NCI-H446 treated with DMSO at 0.1 percent for 48 hours (cell line): ENCODE results near the gene GART.

Source experiments
- DNase-seq: peaks from one replicate; lab custom pipeline; 2025; lab: John Stamatoyannopoulos, UW

The GART gene

DNA sequence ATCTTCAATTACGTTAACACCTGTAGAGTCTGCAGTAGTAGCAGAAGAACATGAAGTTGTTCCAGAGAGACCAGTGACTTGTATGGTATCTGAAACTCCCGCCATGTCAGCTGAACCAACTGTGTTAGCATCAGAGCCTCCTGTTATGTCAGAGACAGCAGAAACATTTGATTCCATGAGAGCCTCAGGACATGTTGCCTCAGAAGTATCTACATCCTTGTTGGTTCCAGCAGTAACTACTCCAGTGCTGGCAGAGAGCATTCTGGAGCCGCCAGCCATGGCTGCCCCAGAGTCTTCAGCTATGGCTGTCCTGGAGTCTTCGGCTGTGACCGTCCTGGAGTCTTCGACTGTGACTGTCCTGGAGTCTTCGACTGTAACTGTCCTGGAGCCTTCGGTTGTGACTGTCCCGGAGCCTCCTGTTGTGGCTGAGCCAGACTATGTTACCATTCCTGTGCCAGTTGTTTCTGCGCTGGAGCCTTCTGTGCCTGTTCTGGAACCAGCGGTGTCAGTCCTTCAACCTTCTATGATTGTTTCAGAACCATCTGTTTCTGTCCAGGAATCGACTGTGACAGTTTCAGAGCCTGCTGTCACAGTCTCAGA, 11.2 kb upstream of the GART start:
- no peak for DNase-seq

DNA sequence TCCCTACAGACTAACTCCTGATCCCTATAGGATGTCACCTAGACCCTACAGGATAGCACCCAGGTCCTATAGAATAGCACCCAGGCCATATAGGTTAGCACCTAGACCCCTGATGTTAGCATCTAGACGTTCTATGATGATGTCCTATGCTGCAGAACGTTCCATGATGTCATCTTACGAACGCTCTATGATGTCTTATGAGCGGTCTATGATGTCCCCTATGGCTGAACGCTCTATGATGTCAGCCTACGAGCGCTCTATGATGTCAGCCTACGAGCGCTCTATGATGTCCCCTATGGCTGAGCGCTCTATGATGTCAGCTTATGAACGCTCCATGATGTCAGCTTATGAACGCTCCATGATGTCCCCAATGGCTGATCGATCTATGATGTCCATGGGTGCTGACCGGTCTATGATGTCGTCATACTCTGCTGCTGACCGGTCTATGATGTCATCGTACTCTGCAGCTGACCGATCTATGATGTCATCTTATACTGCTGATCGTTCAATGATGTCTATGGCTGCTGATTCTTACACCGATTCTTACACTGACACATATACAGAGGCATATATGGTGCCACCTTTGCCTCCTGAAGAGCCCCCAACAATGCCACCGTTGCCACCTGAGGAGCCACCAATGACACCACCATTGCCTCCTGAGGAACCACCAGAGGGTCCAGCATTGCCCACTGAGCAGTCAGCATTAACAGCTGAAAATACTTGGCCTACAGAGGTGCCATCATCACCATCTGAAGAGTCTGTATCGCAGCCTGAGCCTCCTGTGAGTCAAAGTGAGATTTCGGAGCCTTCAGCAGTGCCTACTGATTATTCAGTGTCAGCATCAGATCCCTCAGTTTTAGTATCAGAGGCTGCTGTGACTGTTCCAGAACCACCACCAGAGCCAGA, 10.4 kb upstream of the GART start:
- no peak for DNase-seq

- no peak for DNase-seq
Observed at GRCh38 chr21:33551664-33552063, 9.7 kb upstream of the GART start.

GRCh38 chr21:33550772-33551660, 9.1 kb upstream of the GART start:
- DNase-seq = no peak

- no peak for DNase-seq
Observed at GRCh38 chr21:33549848-33550771, 8.2 kb upstream of the GART start.

DNA sequence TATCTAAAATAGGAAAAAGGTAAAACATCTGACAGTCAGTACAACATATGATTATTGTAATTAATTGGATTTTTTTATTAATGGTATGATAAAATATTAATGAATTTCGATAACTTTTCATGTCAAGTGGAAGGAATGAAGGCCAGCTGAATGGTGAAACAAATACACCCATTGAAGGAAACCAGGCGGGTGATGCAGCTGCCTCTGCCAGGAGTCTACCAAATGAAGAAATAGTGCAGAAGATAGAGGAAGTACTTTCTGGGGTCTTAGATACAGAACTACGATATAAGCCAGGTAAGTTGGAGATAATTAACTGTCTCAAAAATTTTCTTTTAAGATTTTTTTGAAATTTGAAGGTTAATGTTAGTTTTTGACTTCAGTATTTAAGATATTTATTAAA, 4.2 kb upstream of the GART start:
- DNase-seq = no peak

GRCh38 chr21:33544451-33545195, 2.7 kb upstream of the GART start:
- no peak for DNase-seq

GRCh38 chr21:33543505-33544129, 1.7 kb upstream of the GART start:
- DNase-seq = no peak

- peak; percentile 98 for DNase-seq
Observed at GRCh38 chr21:33542640-33543504, 955 bp upstream of the GART start, which contains the start of gene SON. SON (plus strand) TSS chr21:33543038; CDS start chr21:33543093, 55 bp downstream.

DNA sequence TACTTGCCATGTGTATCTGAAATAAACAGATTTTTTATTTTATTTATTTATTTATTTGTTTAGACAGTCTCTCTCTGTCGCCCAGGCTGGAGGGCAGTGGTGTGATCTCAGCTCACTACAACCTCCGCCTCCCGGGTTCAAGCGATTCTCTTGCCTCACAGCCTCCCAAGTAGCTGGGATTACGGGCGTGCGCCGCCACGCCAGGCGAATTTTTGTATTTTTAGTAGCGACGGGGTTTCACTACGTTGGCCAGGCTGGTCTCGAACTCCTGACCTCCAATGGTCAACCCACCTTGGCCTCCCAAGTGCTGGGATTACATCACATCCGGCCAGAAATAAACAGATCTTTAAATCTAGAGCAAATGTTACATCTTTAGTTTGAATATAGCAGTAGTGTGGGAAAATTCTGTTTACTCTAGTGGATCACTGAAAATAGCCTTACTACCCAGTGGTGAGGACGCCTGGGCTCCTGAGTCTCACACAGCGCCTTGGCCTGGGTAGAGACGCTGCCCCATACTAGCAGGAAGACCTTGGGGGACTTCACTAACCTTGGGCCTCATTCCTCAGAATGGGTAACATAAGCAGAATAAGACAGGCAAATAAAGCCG, 709 bp downstream of the GART start:
- DNase-seq = no peak

GRCh38 chr21:33540711-33541104, 1.2 kb downstream of the GART start:
- DNase-seq = no peak

GRCh38 chr21:33539616-33540015, 2.3 kb downstream of the GART start:
- DNase-seq = no peak

DNA sequence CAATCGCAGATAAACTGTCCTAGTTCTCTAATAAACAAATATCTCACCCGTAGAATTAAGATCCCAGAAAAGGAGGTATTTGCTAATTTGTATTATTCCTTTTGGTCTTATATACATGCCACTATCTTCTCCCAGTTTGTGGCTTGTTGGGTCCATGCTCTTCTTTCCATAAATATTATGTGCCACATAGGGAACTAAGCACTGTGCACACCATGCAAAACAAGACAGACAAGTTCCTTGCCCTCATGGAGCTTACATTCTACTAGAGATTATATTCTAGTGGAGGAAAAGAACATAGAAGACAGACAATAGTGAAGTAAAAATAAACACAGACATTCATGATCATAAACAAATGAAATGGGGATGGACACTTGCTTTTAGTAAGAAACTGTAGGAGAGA, 4.7 kb downstream of the GART start:
- DNase-seq = no peak

GRCh38 chr21:33531007-33531406, 10.9 kb downstream of the GART start:
- DNase-seq = no peak

DNA sequence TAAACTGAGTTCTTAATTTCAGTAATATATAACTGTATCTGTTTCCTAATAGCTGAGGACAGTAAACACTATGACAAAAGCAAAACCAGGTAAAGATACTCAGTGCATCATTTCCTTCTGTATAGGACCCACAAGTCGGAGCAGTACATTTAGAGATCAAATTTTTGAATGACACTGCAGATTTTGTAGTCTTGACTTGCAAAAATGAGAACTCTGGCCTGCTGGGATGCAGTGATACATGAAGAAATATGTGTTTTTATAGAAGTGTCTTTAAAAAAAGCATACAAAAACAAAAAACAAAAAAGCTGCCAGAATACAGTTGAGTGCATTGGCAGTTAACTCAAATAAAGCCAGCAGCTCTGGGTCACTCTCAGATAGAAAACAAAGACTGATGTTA, 19.0 kb downstream of the GART start:
- no peak for DNase-seq

- DNase-seq = no peak
Observed at GRCh38 chr21:33522297-33522952, 19.5 kb downstream of the GART start.

- no peak for DNase-seq
Observed at GRCh38 chr21:33518899-33519298, 23.0 kb downstream of the GART start.

- DNase-seq = no peak
Observed at GRCh38 chr21:33514229-33514628, 27.7 kb downstream of the GART start.
